SW 1271 (cell line): ENCODE measurements around the gene SLC10A3.

Experiments used
- DNase-seq, 2 experiments: peaks; one replicate each; lab custom pipeline; 2025; lab: John Stamatoyannopoulos, UW

The SLC10A3 gene

DNA sequence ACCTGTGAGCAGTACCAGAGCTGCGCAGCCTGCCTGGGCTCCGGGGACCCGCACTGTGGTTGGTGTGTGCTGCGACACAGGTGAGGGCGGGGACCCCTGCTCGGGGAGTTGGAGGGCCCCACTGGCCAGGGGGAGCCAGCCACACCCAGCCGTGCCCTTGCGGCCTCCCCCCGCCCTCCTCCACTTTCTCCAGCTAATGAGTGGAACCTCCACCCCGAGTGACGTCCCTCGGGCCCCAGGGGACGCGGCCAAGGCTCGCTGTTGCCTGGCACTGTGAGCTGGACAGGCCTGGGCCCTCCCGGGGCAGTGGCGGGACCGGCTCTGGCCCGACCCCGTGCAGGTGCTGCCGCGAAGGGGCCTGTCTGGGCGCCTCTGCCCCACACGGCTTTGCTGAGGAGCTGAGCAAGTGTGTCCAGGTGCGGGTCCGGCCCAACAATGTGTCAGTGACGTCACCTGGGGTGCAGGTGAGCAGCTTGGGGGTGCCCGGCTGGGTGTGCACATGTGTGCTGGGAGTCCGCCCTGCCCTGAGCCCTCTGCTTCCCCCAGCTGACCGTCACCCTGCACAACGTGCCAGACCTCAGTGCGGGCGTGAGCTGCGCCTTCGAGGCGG, 26.7 kb downstream of the SLC10A3 start:
- no peak for DNase-seq

- no peak for DNase-seq
Measured at GRCh38 chrX:154462396-154462795, 28.0 kb downstream of the SLC10A3 start.

DNA sequence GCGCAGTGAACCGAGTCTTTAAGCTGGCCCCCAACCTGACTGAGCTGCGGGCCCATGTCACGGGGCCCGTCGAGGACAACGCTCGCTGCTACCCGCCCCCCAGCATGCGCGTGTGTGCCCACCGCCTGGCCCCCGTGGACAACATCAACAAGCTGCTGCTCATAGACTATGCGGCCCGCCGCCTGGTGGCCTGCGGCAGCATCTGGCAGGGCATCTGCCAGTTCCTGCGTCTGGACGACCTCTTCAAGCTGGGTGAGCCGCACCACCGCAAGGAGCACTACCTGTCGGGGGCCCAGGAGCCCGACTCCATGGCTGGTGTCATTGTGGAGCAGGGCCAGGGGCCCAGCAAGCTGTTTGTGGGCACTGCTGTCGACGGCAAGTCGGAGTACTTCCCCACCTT, 30.1 kb downstream of the SLC10A3 start:
- DNase-seq, result no peak

DNA sequence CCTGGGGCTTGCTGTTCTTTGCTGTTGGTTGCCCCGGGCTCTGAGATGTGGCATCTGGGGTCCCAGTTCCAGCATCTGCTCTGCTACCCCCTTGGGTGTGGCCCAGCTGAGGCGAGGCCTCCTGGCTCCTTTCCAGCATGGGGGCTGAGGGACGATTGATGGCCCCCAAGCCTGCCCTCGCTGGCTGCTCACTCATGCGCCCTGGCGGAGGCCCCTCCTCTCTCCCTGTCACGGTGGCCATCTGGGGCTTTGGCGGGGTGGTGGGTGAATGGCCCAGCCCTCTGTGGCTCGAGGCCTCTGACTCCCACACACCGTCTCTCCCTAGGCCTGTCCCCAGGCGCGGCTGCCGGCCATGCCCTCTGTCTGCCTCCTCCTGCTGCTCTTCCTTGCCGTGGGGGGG, 30.6 kb downstream of the SLC10A3 start:
- DNase-seq, result no peak

DNA sequence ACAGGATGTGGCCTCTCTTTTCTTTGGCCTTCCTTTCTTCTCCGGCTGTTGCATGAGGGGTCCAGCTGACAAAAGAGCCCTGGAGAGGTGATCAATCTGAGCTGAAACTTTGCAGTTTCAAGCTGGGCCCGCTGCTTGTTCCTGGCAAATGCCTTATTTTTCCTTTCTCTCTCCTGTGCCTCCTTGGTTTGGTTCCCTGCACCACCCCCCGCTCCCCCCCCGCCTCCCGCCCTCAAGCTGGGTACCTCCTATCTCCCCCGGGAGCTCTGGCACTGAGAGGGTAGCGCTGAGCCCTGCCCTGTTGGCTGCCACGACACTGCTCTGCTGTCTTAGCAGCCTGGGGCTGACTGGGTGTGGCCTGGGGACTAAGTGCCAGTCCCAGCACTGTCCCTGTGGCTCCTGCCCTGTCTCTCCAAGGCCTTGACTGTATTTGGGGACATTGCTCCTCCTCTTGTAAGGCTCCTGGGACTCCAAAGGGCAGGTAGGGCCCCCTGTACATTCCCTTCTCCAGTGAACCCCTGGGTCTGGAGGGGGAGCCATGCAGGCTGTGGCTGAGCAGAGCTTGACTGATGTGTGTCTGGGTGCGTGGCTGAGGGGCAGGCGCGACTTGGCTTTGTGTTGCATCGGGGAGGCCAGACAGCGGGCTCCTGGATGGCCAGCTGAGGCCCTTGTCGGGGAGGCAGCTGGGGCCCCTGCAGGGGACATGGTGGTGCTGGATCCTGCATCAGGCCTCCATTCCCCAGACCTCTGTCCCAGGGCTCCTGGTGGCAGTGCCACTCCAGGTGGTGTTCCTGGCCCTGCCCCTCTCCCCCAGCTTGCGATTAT, 31.3 kb downstream of the SLC10A3 start:
- peak in 1 of 2 experiments; percentile 9 for DNase-seq

- DNase-seq, result peak in 1 of 2 experiments; percentile 4
Measured at GRCh38 chrX:154458116-154458953, 32.1 kb downstream of the SLC10A3 start, which contains the start of gene PLXNA3. PLXNA3 (plus strand) TSS chrX:154458281; CDS start chrX:154460184, 1,903 bp downstream.

DNA sequence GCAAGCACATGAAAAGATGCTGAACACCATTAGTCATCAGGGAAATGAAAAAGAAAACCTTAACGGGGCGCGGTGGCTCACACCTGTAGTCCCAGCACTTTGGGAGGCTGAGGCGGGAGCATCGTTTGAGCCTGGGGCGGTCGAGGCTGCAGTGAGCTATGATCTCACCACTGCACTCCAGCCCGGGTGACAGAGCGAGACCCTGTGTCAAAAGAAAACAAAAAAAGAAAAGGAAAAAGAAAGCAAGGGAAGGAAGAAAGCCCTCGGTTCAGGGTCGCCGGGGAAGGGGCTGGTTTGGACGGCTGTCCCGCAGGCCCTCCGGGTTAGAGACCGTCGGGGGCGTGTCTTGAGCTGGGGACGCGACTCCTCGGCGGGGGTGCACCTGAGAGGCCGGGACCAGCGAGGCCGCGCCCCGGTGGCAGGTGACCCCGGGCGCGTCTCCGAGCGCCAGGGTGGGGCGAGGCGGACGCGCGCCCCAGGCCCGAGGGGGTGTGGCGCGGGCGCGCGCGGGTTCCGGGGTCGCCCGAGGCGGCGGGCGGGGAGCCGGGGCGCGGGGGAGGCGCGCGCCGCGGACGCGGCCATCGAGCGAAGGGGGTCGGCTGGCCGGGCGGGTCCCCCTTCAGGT, 32.8 kb downstream of the SLC10A3 start:
- DNase-seq, result peak in 1 of 2 experiments; percentile 14

GRCh38 chrX:154452823-154453222, 37.6 kb downstream of the SLC10A3 start:
- DNase-seq, result no peak

- DNase-seq, result no peak
Measured at GRCh38 chrX:154450312-154450711, 40.1 kb downstream of the SLC10A3 start.

GRCh38 chrX:154449618-154450017, 40.8 kb downstream of the SLC10A3 start:
- DNase-seq, result no peak

GRCh38 chrX:154448484-154448883, 41.9 kb downstream of the SLC10A3 start:
- DNase-seq, result no peak

- no peak for DNase-seq
Measured at GRCh38 chrX:154446430-154446829, 44.0 kb downstream of the SLC10A3 start.

- DNase-seq, result no peak
Measured at GRCh38 chrX:154445776-154446175, 44.7 kb downstream of the SLC10A3 start.

GRCh38 chrX:154444755-154445246, 45.6 kb downstream of the SLC10A3 start:
- no peak for DNase-seq

DNA sequence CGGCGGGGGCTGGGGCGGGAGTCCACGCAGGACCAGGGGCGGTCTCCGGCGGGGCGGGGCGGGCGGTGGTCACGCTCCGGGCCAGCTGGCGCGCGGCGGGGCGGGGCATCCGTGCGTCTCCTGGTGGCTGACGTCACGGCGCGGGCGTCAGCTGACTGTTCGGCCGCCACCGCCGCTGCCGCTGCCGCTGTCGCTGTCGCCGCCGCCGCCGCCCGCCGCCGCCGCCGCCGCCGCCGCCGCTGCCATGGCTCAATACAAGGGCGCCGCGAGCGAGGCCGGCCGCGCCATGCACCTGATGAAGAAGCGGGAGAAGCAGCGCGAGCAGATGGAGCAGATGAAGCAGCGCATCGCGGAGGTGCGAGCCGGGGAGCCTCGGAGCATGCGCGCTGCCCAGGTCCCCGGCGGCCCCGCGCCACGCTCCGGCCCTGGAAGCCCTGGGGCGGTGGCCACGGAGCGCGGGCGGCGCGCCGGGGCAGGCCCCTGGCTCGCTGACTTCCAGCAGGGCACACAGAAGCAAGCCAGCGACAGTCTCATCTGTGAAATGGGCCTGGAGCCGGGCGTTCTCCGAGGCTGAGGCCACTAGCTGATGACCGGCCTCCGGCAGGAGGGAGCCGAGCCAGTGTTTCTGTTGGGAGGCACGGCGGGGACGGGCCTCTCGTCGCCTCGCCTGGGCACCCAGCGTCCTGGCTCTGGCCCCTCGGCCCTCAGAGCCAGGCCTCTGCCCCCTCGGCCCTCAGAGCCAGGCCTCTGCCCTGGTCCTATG, 46.3 kb downstream of the SLC10A3 start, which contains the start of gene FAM50A:
Gene FAM50A, plus strand, starts transcription at position 150 of the 763 bp plus-strand sequence. Its CDS starts 95 bp downstream, at position 245.
- DNase-seq, result peak in 1 of 2 experiments; percentile 54

- DNase-seq, result peak in 1 of 2 experiments; percentile 30
Measured at GRCh38 chrX:154443479-154443910, 46.9 kb downstream of the SLC10A3 start.

- DNase-seq, result no peak
Measured at GRCh38 chrX:154441984-154442707, 48.3 kb downstream of the SLC10A3 start.

DNA sequence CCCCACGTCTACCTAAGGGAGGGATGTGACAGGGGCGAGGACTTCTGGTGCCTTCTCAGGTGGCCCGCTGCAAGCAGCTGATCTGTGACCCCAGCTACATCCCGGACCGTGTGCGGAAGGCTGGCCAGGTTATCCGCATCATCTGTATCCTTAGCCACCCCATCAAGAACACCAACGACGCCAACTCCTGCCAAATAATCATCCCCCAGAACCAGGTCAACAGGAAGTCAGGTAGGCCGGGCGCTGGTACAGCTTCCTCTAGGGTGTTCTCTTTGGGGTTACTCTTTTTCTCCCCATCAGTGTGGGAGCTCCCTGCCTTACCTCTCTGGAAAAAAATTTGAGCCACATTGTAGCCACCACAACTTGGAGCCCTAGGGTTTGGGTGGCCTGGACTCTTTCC, 48.9 kb downstream of the SLC10A3 start:
- no peak for DNase-seq

DNA sequence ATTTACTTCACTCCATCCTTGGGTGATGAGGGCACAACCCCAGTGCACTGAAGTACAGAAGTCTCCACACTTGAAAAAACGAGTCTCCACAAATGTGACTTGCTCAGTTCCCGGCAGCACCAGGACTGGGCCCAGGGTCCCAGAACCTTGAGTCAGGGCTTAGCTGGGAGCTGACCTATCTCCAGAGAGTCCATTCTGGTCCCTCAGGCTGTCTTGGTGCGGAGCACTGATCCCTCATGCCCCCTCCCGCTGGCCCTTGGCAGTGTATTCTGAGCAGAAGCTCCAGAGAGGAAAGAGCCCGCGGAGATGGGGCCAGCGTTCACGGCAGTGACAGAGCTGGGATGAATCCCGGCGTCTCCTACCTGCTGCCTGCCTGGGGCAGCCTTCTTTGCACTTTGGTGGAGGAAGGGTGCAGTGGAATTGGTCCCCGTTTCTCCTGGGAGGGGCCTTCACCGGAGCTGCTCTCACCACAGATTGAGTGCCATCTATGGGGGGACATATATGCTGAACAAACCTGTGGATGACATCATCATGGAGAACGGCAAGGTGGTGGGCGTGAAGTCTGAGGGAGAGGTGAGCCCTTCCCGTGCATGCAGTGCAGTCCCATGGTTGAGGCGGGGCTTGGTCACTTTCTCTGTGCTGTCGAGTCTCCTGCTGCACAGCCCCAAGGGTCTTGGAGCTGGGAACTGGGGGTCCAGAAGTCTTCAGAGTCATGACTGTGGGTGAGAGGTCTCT, 49.6 kb downstream of the SLC10A3 start:
- no peak for DNase-seq
